Fibroblast of the aortic adventitia (primary cell): ENCODE data around the gene LRRC28. TPM values are rescaled to one million over a fixed set of nuclear protein-coding genes. Genes with fewer than 3 reads are reported as not detected.

ENCODE experiments used
- DNase-seq: peaks from one replicate; pipeline ENCODE4 v3.0.0-alpha.2; 2010; ENCODE audit warnings: low read depth
- H3K4me3 ChIP-seq: 2 replicates; pipeline ENCODE4 v1.5.1; 2011; ENCODE audit warnings: low read depth, mild to moderate bottlenecking, control low read depth, low read length, moderate library complexity
- total RNA-seq: library from RNA; depleted of rRNA; stranded (reverse); fragments of >200 nt; gene quantifications from 2 replicates; pipeline ENCODE4 v1.2.3, GENCODE V29; 2012; ENCODE audit warnings: low replicate concordance
- TF ChIP-seq, protein P1 (sequence below): IDR thresholded peaks from 2 replicates; pipeline ENCODE4 v1.5.1; 2011; ENCODE audit warnings: mild to moderate bottlenecking, low read length, control low read depth, inconsistent platforms; ENCODE audit not compliant: insufficient read depth

LRRC28 gene
- total RNA-seq, 1 donor, result 28.0 TPM

DNA sequence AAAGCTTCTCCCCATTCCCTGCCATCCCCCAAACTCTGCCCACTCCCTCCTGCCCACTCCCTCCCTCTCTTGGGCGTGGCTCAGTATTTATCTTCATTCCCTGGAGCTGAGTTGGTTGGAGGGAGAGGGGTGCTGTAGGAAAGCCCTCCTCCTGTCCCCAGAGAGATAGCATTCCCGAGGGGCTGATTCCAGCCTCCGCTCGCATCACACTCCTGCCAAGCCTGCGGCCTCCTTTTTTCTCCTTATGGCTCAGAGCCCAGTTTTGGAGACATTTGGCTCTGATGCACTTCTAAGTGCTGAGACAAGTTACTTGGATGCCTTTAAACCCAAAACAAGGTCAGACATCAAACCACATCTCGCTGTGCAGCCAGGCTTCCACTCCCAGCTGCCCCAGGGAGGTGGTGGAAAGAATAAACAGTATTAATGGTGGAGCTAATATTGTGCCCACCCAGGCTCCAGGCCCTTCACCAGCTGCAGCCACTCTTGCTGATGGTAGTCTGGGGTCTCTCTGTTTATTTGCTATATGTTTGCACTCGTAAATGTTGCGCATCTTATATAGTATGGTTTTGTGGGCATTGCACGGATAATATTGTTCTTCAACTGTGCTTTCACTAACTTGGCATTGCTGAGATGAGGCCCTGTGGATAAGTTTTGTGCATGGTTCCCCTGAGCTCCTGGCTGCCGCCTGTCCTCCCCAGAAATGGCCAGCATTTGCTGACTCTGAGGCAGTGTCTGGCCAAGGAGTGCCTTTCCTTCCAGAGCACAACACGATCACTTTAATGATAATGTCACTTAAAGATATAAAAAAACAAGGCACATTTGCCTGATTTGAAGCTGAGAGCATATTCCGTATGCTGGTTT lies 157.2 kb downstream of the LRRC28 start:
- no peak overlapping the region for H3K4me3 ChIP-seq
- DNase-seq, result peak; percentile 98
- TF ChIP-seq, protein P1, sequence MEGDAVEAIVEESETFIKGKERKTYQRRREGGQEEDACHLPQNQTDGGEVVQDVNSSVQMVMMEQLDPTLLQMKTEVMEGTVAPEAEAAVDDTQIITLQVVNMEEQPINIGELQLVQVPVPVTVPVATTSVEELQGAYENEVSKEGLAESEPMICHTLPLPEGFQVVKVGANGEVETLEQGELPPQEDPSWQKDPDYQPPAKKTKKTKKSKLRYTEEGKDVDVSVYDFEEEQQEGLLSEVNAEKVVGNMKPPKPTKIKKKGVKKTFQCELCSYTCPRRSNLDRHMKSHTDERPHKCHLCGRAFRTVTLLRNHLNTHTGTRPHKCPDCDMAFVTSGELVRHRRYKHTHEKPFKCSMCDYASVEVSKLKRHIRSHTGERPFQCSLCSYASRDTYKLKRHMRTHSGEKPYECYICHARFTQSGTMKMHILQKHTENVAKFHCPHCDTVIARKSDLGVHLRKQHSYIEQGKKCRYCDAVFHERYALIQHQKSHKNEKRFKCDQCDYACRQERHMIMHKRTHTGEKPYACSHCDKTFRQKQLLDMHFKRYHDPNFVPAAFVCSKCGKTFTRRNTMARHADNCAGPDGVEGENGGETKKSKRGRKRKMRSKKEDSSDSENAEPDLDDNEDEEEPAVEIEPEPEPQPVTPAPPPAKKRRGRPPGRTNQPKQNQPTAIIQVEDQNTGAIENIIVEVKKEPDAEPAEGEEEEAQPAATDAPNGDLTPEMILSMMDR, result no peak

DNA sequence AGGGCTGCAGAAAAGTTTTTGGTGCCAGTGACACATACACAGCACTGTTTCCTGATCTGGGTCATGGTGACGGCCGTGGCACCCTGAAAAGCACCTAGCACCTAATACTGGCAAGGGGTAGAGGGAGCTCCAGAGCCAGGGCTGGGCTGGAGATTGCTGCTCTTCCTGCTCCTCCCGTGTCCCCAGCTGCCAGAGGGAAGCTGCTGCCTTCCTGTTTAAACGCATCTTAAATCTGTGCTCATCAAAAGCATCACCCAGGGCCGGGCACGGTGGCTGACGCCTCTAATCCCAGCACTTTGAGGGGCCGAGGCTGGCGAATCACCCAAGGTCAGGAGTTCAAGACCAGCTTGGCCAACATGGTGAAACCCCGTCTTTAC lies 157.8 kb downstream of the LRRC28 start:
- DNase-seq, result peak; percentile 61
- TF ChIP-seq, protein P1, result peak; percentile 71
- no peak overlapping the region for H3K4me3 ChIP-seq

- TF ChIP-seq, protein P1, result no peak
- DNase-seq, result no peak
- no peak overlapping the region for H3K4me3 ChIP-seq
Measured at GRCh38 chr15:99409560-99409959, 158.3 kb downstream of the LRRC28 start.

GRCh38 chr15:99410477-99410876 lies 159.2 kb downstream of the LRRC28 start:
- DNase-seq, result no peak
- TF ChIP-seq, protein P1, result no peak
- no peak overlapping the region for H3K4me3 ChIP-seq

- TF ChIP-seq, protein P1, result no peak
- no peak for DNase-seq
Measured at GRCh38 chr15:99411234-99411633, 160.0 kb downstream of the LRRC28 start.

GRCh38 chr15:99412082-99412481 lies 160.8 kb downstream of the LRRC28 start:
- no peak overlapping the region for H3K4me3 ChIP-seq
- TF ChIP-seq, protein P1, result no peak
- no peak for DNase-seq

More at GRCh38 chr15:99411234-99411633, 160.0 kb downstream of the LRRC28 start:
- no peak overlapping the region for H3K4me3 ChIP-seq
